ENCODE results near the gene HTR7.
"Not testable (repeated sequence)": the region's sequence is repeated elsewhere in the genome, so short reads cannot be mapped to it uniquely, and the experiment has no call there.

The HTR7 gene

DNA sequence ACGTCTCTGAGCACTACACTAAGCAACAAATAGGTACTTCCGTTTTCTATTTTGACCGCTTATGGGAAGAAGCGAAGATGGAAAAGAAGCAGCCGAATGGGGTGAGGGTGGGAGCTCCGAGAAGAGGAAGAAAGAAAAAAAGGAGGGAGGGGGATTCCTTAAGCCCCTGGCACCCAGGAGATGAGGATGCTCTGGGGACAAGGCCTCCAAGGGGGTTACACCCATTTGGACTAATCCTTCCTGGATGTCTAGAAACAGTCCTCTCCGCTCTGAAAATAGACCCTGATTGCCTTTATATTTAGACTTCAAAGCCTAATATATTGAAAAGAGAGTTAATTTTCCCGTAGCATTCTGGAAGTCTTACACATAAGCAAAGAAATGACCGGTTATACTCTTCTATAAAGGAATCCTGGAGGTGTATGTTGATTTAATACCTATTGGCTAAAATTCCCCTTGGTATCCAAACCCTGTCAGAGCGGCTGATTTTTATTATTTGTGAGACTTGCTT is 676 bp upstream of the HTR7 start:
- DNase-seq (ENCODE audit: low read depth): no peak

DNA sequence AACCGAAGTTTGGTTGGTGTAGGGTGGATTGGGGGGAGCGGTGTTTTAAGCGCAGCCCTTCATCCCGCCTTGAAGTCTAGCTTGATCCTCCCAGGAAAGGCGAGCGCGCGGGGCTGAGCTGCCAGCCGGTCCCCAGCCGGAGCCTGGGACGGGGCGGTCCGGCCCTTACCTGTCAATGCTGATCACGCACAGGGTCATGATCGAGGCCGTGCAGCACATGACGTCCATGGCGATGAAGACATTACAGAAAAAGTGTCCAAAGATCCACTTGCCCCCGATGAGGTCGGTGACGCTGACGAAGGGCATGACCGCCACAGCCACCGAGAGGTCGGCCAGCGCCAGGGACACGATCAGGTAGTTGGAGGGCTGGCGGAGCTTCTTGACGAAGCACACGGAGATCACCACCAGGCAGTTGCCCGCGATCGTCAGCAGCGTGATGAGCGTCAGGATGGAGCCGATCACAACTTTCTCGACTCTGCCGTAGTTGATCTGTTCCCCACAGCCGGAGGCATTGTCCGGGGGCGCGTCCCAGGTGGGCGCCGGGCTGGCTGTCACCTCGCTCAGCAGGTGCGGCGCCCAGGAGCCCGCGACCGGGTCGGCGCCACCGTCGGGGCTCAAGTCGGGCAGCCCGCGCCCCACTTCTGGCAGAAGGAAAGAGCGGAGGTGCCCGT is 740 bp downstream of the HTR7 start:
- no peak for DNase-seq (ENCODE audit: low read depth)

DNA sequence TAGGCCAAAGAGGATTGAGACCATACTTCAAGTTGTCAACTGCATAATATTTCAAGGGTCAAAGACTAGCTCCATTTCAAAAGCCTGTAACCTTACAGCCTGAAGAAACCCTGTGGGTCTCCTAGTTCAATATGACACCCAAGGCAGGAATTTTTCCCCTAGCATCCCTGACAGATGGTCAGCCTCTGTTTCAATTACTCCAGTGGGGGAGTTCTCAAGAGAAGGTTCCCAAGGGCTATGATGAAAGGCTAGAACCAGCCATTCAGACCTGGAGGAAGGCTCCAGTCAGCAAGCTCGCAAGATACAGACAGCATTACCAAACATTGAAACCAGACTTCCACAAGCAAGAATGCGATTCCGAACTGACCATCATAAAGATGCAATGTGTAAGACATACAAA is 1.6 kb downstream of the HTR7 start:
- no peak for DNase-seq (ENCODE audit: low read depth)

DNA sequence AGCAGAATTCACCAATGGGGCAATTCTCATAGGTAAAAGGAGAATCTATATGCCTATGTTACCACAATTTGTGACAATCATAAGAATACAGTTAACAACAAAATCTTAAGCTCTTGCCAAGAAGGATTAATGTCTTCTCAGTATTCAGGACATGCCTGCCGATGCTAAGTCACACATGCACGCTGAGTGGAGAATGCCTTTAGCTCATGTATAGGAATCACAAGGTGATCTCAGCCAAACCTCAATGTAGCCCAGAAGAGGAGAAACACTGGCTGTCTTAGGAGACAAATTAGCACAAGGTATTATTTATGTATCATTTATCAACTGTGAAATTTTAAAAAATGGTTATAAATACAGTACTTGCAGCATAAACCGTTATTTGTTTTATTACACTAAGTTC is 2.7 kb downstream of the HTR7 start:
- no peak for DNase-seq (ENCODE audit: low read depth)

DNA sequence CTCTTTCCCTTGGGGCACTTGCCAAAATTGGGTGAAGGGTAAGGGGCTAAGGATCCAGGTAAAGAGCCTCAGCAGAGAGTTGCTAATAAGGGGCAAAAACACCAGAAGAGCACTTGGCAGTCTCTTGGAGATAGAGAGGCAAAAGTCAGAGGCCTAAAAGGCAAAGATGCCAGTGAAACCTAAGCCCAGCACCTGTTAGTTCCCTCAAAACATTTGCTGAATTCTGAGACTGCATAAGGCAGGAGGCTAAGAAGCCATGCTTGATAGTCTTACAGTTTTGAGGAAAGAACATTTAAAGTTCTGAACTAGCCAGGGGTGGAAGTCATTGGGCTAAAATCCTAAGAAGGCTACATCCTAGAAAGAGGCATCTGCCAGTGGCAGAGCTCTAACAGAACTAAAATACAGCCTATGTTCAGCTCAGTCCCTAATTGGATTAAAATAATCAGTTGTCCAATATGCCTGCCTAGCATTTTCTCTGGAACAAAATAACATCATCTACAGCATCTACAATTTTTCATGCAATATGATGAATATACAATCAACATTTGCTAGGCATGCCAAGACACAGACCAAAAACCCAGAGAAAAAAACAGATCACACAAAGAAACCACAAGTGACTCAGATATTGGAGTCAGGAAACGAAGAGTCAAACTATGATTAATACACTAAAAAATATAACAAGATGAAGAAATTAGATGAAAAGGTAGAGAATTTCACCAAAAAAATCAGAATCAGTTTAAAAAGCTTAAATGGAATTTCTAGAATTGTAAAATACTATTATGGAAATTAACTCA is 7.7 kb downstream of the HTR7 start:
- no peak for DNase-seq (ENCODE audit: low read depth)

DNA sequence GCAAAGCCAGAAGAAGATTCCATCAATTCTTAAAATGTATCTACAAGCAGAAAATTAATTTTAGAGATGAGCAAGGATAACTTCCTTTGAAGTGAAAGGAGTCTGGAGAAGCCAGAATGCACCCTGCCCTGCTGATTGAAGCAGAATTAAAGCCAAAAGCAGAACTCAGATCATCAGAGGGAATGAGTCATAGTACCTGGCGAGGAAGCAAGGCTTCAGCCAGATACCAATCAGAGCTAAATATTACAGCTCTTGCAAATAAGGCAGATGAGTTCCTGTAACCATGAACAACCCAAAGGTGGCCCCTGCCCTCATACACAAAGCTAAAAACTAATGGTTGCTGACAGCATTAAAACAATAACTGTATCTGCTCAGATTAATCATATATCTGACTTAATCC is 10.4 kb downstream of the HTR7 start:
- DNase-seq (ENCODE audit: low read depth): no peak

DNA sequence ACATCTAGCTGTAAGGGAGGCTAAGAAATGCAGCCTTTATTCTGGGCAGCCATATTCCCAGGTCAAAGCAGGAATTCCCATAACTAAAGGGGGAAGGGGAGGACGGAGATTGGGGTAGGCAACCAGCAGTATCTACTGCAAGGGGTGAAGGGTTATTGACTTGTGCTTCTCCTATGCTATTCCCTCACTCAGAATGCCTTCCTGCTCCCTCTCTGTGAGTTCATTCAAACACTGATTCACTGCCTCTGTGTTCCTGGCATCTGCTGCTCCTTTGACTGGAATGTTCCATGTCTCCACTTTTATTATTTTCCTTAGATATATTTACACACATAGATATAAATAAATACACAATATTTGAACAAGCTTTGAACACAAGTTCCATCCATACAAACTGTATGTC is 11.1 kb downstream of the HTR7 start:
- no peak for DNase-seq (ENCODE audit: low read depth)

DNA sequence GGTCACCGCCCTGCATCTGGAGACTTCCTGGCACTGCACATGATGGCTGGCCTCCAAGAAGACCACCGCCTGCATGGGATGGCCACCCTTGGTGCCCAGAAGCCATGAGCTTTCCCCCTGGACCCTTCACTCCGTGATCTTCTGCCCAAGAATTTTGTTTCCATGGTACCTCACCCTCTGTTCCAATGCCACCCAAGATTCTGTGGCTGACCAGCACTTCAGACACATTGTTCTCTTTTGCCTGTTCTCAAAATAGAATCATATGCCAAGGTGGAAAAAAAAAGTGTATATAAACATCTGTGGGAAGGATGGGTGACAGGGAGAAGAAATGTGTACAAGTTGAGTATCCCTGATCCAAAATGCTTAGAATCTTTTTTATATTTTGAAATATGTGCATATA is 12.1 kb downstream of the HTR7 start:
- no peak for DNase-seq (ENCODE audit: low read depth)

DNA sequence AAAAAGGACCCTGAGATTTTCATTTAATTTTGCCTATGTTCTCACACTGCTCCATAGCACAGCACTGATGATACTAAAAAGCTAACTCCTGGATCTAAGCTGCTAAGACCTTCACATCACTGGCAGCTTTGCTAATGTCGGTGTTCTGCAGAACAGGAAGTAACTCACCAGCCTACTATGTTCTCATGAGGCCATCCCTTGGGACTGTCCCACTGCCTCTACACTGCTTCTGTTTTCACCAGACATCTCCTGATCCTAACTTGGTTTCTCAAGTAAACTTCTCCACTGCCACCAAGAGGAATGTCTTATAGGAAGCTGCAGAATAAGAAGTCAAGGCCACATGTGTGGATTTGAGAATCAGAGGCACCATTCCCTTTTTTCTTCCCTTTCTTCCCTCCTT is 15.1 kb downstream of the HTR7 start:
- DNase-seq (ENCODE audit: low read depth): no peak

DNA sequence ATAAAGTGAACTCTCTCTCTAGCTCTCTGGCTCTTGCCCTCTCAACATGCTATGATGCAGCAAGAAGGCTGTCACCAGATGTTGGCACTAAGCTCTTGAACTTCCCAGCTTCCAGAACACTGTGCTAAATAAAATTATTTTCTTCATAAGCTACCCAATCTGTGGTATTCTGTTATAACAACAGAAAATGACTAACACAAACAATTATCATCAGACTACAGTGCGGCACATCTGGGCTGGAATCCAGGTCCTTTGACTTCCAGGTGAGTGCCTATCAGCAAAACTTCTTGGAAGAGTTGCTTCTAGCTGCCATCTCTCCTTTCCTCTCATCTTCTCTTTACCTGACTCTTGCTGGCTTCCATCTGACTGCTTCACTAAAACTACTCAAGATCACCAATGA is 20.4 kb downstream of the HTR7 start:
- DNase-seq (ENCODE audit: low read depth): no peak

DNA sequence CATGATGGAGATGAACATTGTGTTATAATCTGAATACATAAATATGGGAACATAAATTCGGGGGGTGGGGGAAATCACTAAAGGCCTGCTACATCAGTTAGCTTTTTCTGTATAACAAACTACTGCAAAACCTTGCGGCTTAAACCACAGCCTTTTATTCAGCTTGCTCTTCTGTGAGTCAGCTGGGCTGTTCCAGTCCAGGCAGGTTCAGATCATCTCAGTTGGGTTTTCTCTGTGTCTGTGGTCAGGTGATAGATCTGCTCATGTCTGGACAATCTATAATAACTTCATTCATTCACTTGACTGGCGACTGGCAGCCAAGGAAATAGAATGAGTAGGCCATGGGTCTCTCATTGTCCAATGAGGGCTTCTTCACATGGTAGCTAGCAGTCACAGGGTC is 23.5 kb downstream of the HTR7 start:
- no peak for DNase-seq (ENCODE audit: low read depth)

DNA sequence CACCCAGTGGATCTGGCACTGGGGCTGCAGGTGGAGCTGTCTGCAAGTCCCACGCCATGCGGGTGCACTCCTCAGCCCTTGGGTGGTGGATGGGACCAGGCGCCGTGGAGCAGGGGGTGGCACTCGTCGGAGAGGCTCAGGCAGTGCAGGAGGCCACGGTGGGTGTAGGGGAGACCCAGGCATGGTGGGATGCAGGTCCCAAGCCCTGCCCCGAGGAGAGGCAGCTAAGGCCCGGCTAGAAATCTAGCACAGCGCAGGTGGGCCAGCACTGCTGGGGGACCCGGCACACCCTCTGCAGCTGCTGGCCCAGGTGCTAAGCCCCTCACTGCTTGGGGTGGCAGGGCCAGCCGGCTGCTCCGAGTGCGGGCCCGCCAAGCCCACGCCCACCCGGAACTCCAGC is 25.7 kb downstream of the HTR7 start:
- DNase-seq (ENCODE audit: low read depth): no peak

DNA sequence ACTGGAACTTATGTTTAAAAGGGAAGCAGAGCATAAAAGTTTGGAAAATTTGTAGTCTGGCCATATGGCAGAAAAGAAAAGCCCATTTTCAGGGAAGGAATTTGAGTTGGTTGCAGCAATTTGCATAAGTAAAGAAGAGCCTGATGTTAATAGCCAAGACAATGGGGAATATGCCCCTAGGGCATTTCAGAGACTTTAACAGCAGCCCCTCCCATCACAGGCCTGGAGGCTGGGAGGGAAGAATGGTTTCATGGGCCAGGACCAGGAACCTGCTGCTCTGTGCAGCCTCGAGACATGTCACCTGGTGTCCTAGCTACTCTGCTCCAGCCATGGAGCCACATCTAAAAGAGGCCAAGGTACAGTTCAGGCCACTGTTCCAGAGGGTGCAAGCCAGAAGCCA is 35.3 kb downstream of the HTR7 start:
- DNase-seq (ENCODE audit: low read depth): no peak

DNA sequence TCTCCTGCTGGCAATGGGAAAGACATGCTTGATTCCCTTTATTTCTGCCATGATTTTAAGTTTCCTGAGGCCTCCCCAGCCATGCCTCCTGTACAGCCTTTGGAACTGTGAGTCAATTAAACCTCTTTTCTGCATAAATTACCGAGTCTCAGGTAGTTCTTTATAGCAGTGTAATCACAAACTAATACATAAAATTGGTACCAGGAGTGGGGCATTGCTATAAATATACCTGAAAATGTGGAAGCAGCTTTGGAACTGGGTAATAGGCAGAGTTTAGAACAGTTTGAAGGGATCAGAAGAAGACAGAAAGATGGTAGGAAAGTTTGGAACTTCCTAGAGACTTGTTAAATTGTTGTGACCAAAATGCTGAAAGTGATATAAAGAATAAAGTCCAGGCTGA is 36.0 kb downstream of the HTR7 start:
- DNase-seq (ENCODE audit: low read depth): not testable (repeated sequence)

DNA sequence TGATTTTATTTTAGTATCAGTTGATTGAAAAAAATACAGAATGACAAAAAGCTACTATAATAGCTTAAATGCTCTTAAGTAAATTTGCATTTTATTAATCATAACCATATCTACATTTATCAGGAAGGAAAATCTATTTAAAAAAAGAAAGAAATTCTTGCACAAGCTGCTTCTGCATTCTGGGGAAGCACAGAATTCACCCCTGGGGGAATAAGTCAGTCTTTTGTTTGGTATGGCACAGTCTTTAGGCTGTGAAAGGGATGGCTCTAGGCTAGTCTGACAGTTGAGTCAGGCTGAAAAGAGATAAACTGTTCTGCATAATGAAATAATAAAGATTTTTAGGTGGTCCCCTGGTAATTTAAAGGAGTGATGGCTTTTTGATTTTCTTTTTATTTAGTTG is 37.9 kb downstream of the HTR7 start:
- DNase-seq (ENCODE audit: low read depth): no peak

DNA sequence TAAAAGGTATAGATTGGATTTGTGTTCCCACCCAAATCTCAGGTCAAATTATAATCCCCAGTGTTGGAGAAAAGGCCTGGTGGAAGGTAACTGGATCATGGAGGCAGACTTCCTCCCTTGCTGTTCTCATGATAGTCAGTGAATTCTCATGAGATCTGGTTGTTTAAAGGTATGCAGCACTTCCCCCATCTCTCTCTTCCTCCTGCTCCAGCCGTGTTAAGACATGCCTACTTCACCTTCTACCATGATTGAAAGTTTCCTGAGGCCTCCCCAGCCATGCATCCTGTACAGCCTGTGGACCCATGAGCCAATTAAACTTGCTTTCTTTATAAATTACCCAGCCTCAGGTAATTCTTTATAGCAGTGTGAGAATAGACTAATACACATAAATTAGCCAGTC is 39.1 kb downstream of the HTR7 start:
- DNase-seq (ENCODE audit: low read depth): no peak

DNA sequence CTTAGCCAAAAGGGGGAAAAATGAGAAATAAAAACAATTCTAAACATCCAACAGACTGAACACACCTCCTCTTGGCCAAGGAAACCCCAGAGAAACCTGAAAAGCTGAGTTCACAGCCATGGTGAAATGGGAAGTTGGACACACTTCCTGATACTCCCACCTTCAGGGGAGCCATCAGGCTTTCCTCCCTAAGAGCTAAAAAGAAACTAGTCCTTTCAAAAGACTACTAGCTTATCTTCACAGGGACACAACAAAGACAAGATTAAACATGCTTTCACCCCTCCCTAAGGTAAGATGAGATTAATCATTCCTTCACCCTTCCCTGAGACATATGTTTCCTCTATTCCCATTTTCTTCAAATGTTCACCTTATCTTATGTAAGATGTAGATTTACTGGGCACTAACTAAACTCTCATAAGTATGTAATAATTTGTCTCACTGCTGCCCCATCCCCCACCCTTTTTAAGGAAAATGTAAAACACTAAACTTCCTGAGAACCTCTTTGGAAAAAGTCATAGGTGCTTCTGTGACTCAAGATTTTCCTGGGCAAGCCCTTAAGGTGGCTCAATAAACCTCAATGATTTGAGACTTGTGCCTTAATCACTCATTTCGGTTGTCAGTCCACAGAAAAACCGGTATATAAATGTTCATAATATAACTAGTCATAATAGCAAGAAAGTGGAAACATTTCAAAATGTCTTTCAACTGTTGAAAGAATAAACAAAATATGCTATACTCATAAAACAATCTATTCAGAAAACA is 40.5 kb downstream of the HTR7 start:
- no peak for DNase-seq (ENCODE audit: low read depth)

DNA sequence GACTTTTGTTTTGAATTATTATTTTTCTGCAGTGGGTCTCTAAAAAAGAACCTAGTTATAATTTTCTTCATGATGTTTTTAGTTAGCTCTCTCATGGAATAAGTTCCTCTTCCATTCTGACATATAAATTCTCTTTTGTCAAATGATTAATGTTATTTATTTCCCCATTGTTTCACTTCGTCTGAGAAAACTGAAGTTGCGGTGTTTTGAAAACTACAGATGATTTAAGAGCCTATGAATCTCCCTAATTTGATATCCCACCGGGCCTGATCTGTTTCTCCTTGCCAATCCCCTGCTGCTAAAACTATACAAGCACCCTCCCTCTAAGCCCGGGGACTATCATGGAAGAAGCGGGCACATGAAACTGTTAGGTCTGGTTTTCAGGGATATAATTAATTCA is 41.4 kb downstream of the HTR7 start:
- DNase-seq (ENCODE audit: low read depth): no peak

DNA sequence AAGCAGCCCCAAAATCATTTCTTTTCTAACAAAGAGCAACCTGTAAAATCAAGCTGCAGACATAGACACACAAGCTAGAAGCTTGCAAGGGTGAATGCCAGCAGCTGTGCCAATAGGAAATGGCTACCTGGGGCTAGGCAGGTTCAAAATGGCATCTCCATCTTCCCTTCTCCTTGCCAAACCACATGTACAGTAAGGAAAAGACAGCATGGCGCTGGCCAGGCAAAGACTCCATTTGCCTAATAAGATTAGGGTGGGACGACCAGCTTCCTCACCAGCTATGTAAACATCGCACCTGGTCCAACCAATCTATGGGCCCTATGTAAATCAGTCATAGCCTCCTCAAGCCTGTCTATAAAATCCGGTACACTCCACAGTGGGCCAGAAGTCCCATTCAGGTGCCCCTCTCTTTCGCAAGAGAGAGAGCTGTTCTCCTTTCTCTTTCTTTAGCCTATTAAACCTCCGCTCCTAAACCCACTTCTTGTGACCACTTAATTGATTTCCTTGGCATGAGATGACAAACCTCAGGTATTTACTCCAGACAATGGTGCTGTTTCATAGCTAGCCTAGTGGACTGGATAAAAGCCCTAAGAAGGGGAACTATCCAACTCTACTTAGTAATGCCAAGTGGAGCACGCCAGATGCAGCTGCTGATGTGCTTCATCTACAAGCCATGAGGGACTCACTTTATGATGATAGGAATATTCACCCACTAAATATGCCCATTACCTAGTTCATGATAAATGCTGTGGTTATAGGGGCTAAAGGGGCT is 44.1 kb downstream of the HTR7 start:
- DNase-seq (ENCODE audit: low read depth): no peak

DNA sequence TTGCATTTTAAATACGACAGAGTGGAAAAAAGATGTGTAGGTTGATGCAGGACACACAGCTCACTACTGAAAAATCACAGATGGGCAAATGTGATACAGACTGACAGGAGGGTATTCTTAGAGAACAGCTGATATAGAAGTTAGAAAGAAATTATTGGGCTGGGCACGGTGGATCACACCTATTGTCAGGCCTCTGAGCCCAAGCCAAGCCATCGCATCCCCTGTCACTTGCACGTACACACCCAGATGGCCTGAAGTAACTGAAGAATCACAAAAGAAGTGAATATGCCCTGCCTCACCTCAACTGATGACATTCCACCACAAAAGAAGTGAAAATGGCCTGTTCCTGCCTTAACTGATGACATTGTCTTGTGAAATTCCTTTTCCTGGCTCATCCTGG is 50.7 kb downstream of the HTR7 start:
- DNase-seq (ENCODE audit: low read depth): not testable (repeated sequence)

DNA sequence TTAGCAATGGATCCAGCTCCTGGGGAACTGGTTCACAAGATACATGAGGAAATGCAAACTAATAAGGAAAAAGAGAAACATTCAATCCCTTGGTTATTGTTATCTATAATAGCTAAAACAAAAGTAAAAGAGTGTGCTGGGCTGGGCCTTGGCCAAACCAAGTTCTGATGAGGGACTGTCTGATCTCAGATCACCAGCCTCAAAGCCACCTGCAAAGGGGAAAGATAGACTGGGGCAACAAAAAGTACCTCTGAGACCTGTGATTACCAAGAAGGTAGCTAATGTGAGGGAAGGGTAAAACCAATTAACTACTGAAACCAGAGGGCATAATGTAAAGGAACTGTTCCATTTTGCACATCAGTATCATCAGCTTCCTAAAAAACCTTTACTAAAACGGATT is 51.2 kb downstream of the HTR7 start:
- DNase-seq (ENCODE audit: low read depth): no peak

DNA sequence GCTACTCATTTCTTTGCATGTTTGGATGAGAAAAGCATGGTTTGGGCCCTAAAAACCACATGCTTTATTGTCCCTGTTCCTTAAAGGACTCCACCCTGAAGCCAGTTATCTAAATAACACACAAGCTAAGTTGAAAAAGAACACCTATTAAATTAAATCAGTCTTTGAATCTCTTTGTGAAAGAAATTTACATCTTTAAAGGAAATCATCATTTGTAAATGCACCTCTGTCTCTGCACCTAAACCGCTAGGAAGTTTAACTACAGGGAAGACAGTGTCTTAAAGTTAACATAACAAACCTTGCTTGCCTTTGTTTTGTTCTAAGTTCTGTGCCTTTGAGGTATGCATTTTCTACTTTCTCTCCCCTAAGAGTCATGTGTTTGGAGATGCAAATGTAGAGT is 52.6 kb downstream of the HTR7 start:
- no peak for DNase-seq (ENCODE audit: low read depth)
